ENCODE results near the gene KCNJ6.

GRCh38 chr21:37711836-37712568 is 204.3 kb downstream of the KCNJ6 start:
- peak; percentile 89 to 92 for TF ChIP-seq RAD21 (IDR thresholded peaks at IDR 0.05 in 1 of 2, conservative IDR thresholded peaks at IDR 0.05 in 1 of 2; ENCODE audit: low read depth in 2 of 2, low read length in 2 of 2)
- TF ChIP-seq CTCF (IDR thresholded peaks at IDR 0.05; ENCODE audit: control extremely low read depth in 1 of 3, insufficient read depth in 1 of 3, low read depth in 1 of 3, low read length in 3 of 3), result peak; percentile 85 to 93 (median 86)
- TF ChIP-seq JUND (IDR thresholded peaks at IDR 0.05; ENCODE audit: low read length), result no peak
- TF ChIP-seq SP2 (IDR thresholded peaks at IDR 0.05; ENCODE audit: low read length), result no peak
- no peak for TF ChIP-seq SP1 (IDR thresholded peaks at IDR 0.05; ENCODE audit: low read depth, low read length)
- TF ChIP-seq BRCA1 (IDR thresholded peaks at IDR 0.05; ENCODE audit: low read depth, low read length), result no peak
- TF ChIP-seq SIRT6 (IDR thresholded peaks at IDR 0.05; ENCODE audit: low read length), result no peak
- no peak for TF ChIP-seq POLR2A (IDR thresholded peaks at IDR 0.05; ENCODE audit: control extremely low read depth in 1 of 2, low read depth in 2 of 2, low read length in 2 of 2)
- TF ChIP-seq SRF (IDR thresholded peaks at IDR 0.05; ENCODE audit: low read depth, low read length), result no peak
- no peak for TF ChIP-seq RFX5 (IDR thresholded peaks at IDR 0.05; ENCODE audit: borderline replicate concordance, low read depth, low read length)
- TF ChIP-seq MAFK (IDR thresholded peaks at IDR 0.05; ENCODE audit: low read depth, low read length), result no peak
- no peak for TF ChIP-seq TEAD4 (IDR thresholded peaks at IDR 0.05; ENCODE audit: low read depth, low read length)
- no peak for TF ChIP-seq TAF1 (IDR thresholded peaks at IDR 0.05; ENCODE audit: low read depth, low read length)
